Left lung (tissue), 10 donors: Measurements from ENCODE around the gene GGA1. TPM values are rescaled to one million over a fixed set of nuclear protein-coding genes. Genes with fewer than 3 reads are reported as not detected.
A peak's percentile ranks its signal among the peaks of the same experiment; 100 is the strongest.

Experiments used
- ATAC-seq: fragments of 200-7000 bp; cut with Tn5 transposase; one replicate; pipeline ENCODE4 v1.9.1; 2020; ENCODE audit warnings: moderate library complexity
- DNase-seq, 4 donors: peaks; one replicate each; pipeline ENCODE4 v3.0.0-alpha.2; 2013 to 2020
- H3K27ac ChIP-seq, 2 donors: fragments of 200-600 bp; sonication (generic) in 1 of 2; one replicate each; pipeline versions ENCODE4 v1.5.0 to v1.8.0; 2020 to 2021
- H3K27me3 ChIP-seq, 2 donors: fragments of 200-600 bp; sonication (generic) in 1 of 2; one replicate each; pipeline versions ENCODE4 v1.5.0 to v1.8.0; 2020 to 2021
- H3K36me3 ChIP-seq, 2 donors: fragments of 200-600 bp; sonication (generic) in 1 of 2; one replicate each; pipeline versions ENCODE4 v1.5.0 to v1.8.0; 2020 to 2021
- H3K4me1 ChIP-seq, 2 donors: fragments of 200-600 bp; one replicate each; pipeline ENCODE4 v1.8.0; 2021
- H3K4me3 ChIP-seq, 2 donors: fragments of 200-600 bp; sonication (generic) in 1 of 2; one replicate each; pipeline versions ENCODE4 v1.5.0 to v1.8.0; 2020 to 2021; ENCODE audit warnings: mild to moderate bottlenecking in 1 of 2
- H3K9me3 ChIP-seq, 2 donors: fragments of 200-600 bp; sonication (generic) in 1 of 2; one replicate each; pipeline versions ENCODE4 v1.5.0 to v1.8.0; 2020 to 2021
- CTCF ChIP-seq, 2 donors: fragments of 200-600 bp; sonication (generic) in 1 of 2; IDR thresholded peaks; one replicate each; pipeline versions ENCODE4 v1.5.0 to v1.8.0; 2021; ENCODE audit warnings: antibody characterized with exemption in 2 of 2
- intact Hi-C, 2 donors: fragments of 100-400 bp; cut with DNase I; formaldehyde crosslinking; loops; one replicate each; pipeline versions ENCODE4 v1.11.2 to v1.14.2; 2022
- polyA plus RNA-seq, 6 donors: library from polyadenylated mRNA; unstranded; fragments of 120-200 nt; gene quantifications; one replicate each; pipeline ENCODE4 v1.2.1, GENCODE V29; 2013; ENCODE audit not compliant: insufficient read length in 6 of 6
- total RNA-seq, 2 donors: library from RNA; stranded (reverse); fragmentation: NEBNext Ultra II Directional; extraction: Animal tissue kit (Norgen Biotek cat#: 25700); gene quantifications; one replicate each; pipeline ENCODE4 v1.2.1, GENCODE V29; 2021
- donor health status: DM: no; HTN: yes; CAD: no.
- donor health status: DM: no; HTN: no; CAD: no.

GGA1 gene
- total and polyA plus RNA-seq, 8 donors: 49.6 to 71.2 (median 58.8) TPM

- intact Hi-C loops: no loop called here
- no peak for ATAC-seq
- H3K27me3 ChIP-seq: no peaks in the 10 kb centered on the region
- no peak overlapping the region for H3K27ac ChIP-seq
- no peak for DNase-seq
- H3K4me1 ChIP-seq: peaks cover 7 to 23% of the 10 kb centered on the region in 2 donors
- H3K36me3 ChIP-seq: no peaks in the 10 kb centered on the region
- H3K9me3 ChIP-seq: no peaks in the 10 kb centered on the region
- no peak for TF ChIP-seq CTCF (IDR thresholded peaks at IDR 0.05)
- H3K4me3 ChIP-seq: no peak overlapping the region
Observed at GRCh38 chr22:37604074-37604473, 4.6 kb upstream of the GGA1 start.

- no peak for TF ChIP-seq CTCF (IDR thresholded peaks at IDR 0.05)
- H3K27ac ChIP-seq: no peak overlapping the region
Observed at GRCh38 chr22:37604875-37605274, 3.8 kb upstream of the GGA1 start.

GRCh38 chr22:37607010-37607934 lies 1.4 kb upstream of the GGA1 start:
- Histone ChIP-seq H3K36me3 (no peaks in the 10 kb centered on the region), H3K27ac (peak overlapping the region; percentile 95 to 98), H3K4me1 (peaks cover 13 to 46% of the 10 kb centered on the region in 2 donors), H3K4me3 (peak overlapping the region; percentile 96 to 99), H3K27me3 (no peaks in the 10 kb centered on the region), H3K9me3 (no peaks in the 10 kb centered on the region)
- DNase-seq: peak; percentile 72 to 97 (median 92)
- TF ChIP-seq CTCF (IDR thresholded peaks at IDR 0.05): peak; percentile 97 to 99
- peak; percentile 64 for ATAC-seq
- intact Hi-C loops: no loop called here

More at GRCh38 chr22:37604875-37605274, 3.8 kb upstream of the GGA1 start:
- DNase-seq (no peak), ATAC-seq (no peak)
- Histone ChIP-seq H3K9me3 (no peaks in the 10 kb centered on the region), H3K36me3 (no peaks in the 10 kb centered on the region), H3K4me1 (peaks cover 11 to 26% of the 10 kb centered on the region in 2 donors), H3K4me3 (no peak overlapping the region), H3K27me3 (no peaks in the 10 kb centered on the region)
- intact Hi-C loops: no loop called here

GRCh38 chr22:37607935-37608476 lies 628 bp upstream of the GGA1 start:
- TF ChIP-seq CTCF (IDR thresholded peaks at IDR 0.05): no peak
- no peaks in the 10 kb centered on the region for H3K9me3 ChIP-seq
- peaks cover 13 to 46% of the 10 kb centered on the region in 2 donors for H3K4me1 ChIP-seq
- H3K27ac ChIP-seq: peak overlapping the region; percentile 95 to 98
- peak overlapping the region; percentile 96 to 99 for H3K4me3 ChIP-seq
- intact Hi-C loops: no loop called here
- DNase-seq (no peak), ATAC-seq (peak; percentile 76)
- H3K36me3 ChIP-seq: no peaks in the 10 kb centered on the region
- no peaks in the 10 kb centered on the region for H3K27me3 ChIP-seq
